Activated CD4-positive, alpha-beta memory T cell treated with anti-CD3 and anti-CD28 coated beads for 36 hours (primary cell): ENCODE measurements around the gene BNC2. TPM values are rescaled to one million over a fixed set of nuclear protein-coding genes. Genes with fewer than 3 reads are reported as not detected.

Experiments used
- CTCF ChIA-PET: fragments of 350-600 bp; sonication (Branson Sonifier 250); formaldehyde crosslinking; loops from one replicate; lab custom pipeline; 2021; ENCODE audit warnings: antibody characterized with exemption, inconsistent platforms; lab: Charles Lee
- POLR2A ChIA-PET: fragments of 350-600 bp; sonication (Branson Sonifier 250); formaldehyde crosslinking; loops from one replicate; lab custom pipeline; 2021; ENCODE audit warnings: antibody characterized with exemption; lab: Charles Lee
- DNase-seq: peaks from one replicate; pipeline ENCODE4 v3.0.0-alpha.2; 2020
- H3K27ac Mint-ChIP-seq: one replicate; pipeline ENCODE4 v1.8.0; 2021; ENCODE audit warnings: mixed read lengths
- H3K27me3 Mint-ChIP-seq: one replicate; pipeline ENCODE4 v1.8.0; 2021; ENCODE audit warnings: mixed read lengths
- H3K36me3 Mint-ChIP-seq: one replicate; pipeline ENCODE4 v1.8.0; 2021; ENCODE audit warnings: mixed read lengths
- H3K4me1 Mint-ChIP-seq: one replicate; pipeline ENCODE4 v1.8.0; 2021; ENCODE audit warnings: low read depth, mixed read lengths
- H3K4me3 Mint-ChIP-seq: one replicate; pipeline ENCODE4 v1.8.0; 2021; ENCODE audit warnings: mild to moderate bottlenecking, mixed read lengths
- H3K9me3 Mint-ChIP-seq: one replicate; pipeline ENCODE4 v1.8.0; 2021; ENCODE audit warnings: mixed read lengths
- intact Hi-C: fragments of 100-400 bp; cut with micrococcal nuclease; formaldehyde crosslinking; loops from one replicate; pipeline ENCODE4 v1.15.1; 2023
- total RNA-seq, 2 experiments: library from RNA; stranded (reverse); gene quantifications; one replicate each; pipeline ENCODE4 v1.2.3, GENCODE V29; 2021

The BNC2 gene
- total RNA-seq, 2 experiments from 2014 or later: not detected

DNA sequence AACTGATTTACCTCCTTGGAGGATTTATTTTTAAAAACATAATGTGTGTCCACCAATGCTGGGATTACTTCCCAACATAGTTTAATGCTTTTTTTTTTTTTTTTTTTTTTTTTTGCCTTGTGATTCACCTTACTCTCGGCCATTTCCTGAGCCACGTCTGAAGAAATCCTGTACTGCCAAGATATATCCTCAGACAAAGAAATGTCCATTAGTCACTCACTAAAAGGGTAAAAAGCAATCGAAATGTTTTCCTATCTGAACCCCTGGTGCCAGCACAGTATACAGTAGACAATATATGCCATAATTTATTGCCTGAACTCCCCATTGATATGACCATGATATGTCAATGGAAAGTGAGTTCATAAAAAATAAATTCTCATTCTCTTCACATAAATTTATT, 344.1 kb downstream of the BNC2 start:
- H3K9me3 Mint-ChIP-seq: peaks cover 9% of the 10 kb centered on the region
- ChIA-PET CTCF (no interaction called here), POLR2A (no interaction called here)
- H3K4me1 Mint-ChIP-seq: no peaks in the 10 kb centered on the region
- intact Hi-C loops: no loop called here
- DNase-seq: no peak
- no peak overlapping the region for H3K27ac Mint-ChIP-seq
- H3K27me3 Mint-ChIP-seq: no peaks in the 10 kb centered on the region
- H3K4me3 Mint-ChIP-seq: no peak overlapping the region
- H3K36me3 Mint-ChIP-seq: no peaks in the 10 kb centered on the region

DNA sequence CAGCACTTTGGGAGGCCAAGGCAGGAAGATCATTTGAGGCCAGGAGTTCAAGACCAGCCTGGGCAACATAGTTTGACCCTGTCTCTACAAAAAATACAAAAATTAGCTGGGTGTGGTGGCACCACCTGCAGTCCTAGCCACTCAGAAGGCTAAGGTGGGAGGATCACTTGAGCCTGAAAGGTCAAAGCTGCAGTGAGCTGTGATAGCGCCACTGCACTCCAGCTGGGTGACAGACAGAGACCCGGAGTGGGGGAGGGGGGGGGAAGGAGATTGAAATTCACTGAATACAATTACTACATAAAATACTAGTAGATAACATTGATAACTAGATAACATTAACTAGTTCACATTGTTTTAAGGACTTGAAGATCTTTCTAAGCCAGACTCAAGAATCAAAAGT, 345.6 kb downstream of the BNC2 start:
- intact Hi-C loops: no loop called here
- ChIA-PET POLR2A (no interaction called here), CTCF (no interaction called here)
- no peak for DNase-seq
- no peak overlapping the region for H3K4me3 Mint-ChIP-seq
- H3K9me3 Mint-ChIP-seq: peaks cover 9% of the 10 kb centered on the region
- H3K4me1 Mint-ChIP-seq: no peaks in the 10 kb centered on the region
- H3K36me3 Mint-ChIP-seq: no peaks in the 10 kb centered on the region
- H3K27me3 Mint-ChIP-seq: no peaks in the 10 kb centered on the region
- H3K27ac Mint-ChIP-seq: no peak overlapping the region

DNA sequence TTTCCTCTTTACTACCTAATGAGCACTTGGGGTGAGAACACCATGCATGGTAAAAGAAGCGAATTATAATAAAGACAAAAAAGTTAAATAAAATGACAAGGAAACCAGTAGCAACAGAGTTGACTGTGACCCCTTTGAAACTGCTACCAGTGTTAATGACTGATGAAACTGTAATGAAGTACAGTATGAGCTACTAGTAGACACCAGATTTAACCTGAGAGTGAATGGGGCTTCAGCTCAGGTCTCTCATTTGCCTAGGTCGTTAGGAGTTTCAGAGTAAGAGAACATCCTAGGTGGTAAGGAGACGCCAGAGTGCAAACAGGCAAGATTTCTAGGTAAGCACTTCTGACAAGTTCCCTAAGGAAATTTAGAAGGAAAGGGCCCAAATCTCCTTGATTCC, 346.4 kb downstream of the BNC2 start:
- Mint-ChIP-seq H3K27me3 (no peaks in the 10 kb centered on the region), H3K27ac (no peak overlapping the region), H3K9me3 (peaks cover 9% of the 10 kb centered on the region), H3K36me3 (no peaks in the 10 kb centered on the region), H3K4me3 (no peak overlapping the region), H3K4me1 (no peaks in the 10 kb centered on the region)
- no peak for DNase-seq
- CTCF ChIA-PET: no interaction called here
- POLR2A ChIA-PET: no interaction called here
- intact Hi-C loops: no loop called here

DNA sequence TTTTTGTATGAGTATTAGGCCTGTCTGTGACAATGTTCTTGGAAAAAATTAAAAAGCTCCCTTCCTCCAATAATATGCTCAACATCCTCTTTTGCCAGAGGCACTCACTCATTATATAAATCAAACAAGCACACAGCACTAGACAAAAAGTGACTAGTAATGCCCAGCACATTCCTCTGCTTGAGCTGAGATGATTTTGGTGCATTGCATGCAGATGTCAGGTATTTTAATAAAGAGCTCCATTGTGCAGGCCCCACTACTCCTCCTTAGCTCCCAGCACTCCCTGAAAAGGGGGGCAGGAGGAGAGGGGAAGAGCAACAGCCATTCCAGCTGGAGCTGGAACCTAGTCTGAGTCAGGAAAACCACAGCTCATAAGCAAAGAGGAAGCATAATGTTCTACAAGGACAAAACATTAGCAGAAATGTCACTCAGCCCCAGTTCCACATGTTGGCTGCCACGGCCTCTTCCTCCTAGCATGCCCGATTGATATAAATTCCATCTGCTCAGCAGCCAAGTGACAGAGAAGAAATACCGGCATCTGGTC, 348.5 kb downstream of the BNC2 start:
- intact Hi-C loops: no loop called here
- Mint-ChIP-seq H3K36me3 (no peaks in the 10 kb centered on the region), H3K4me3 (no peak overlapping the region), H3K9me3 (peaks cover 6% of the 10 kb centered on the region), H3K27ac (no peak overlapping the region), H3K4me1 (no peaks in the 10 kb centered on the region), H3K27me3 (no peaks in the 10 kb centered on the region)
- POLR2A ChIA-PET: no interaction called here
- no peak for DNase-seq
- CTCF ChIA-PET: no interaction called here

DNA sequence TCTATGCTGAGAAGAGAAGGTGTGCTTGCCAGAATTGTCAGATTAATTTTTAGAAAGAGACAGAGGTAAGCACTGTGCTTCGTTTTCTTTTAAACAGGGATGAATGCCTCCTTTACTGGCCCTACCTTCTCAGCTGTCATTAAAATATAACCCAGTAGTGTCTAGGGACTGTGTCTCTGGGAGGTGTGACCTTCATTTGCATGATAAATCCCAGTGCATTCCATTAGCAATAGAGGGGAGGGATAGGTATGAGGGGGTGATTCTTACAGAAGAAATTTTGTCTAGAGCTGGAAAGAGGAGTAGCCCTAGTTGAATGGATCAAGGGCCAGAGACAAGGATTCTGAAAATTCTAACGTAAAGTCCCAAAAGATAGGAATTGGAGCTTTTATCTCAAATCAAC, 351.5 kb downstream of the BNC2 start:
- no peak for DNase-seq
- POLR2A ChIA-PET: no interaction called here
- CTCF ChIA-PET: no interaction called here

DNA sequence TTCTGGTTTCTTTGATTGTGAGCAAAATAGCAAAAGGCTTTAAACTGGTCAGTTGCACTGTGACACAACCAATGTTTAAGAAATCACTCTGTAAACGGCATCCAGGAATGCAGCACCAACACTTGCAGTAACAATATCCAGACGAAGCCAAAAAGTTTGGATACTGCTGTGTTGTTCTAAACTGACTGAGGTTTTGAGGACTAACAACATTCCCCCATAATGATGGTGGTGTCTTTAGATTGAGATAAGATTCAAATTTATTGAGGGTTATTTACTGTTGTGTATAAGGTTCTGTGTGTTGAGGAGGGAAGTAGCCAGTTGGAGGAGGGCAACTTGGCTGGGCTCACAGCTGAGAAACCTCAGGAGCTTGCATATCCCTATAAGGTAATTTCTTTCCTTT, 353.6 kb downstream of the BNC2 start:
- CTCF ChIA-PET: no interaction called here
- H3K27me3 Mint-ChIP-seq: no peaks in the 10 kb centered on the region
- intact Hi-C loops: no loop called here
- H3K4me1 Mint-ChIP-seq: no peaks in the 10 kb centered on the region
- H3K4me3 Mint-ChIP-seq: no peak overlapping the region
- no peak for DNase-seq
- H3K36me3 Mint-ChIP-seq: no peaks in the 10 kb centered on the region
- POLR2A ChIA-PET: no interaction called here
- no peak overlapping the region for H3K27ac Mint-ChIP-seq
- peaks cover 4% of the 10 kb centered on the region for H3K9me3 Mint-ChIP-seq

More for the DNA sequence above, 351.5 kb downstream of the BNC2 start:
- no peak overlapping the region for H3K4me3 Mint-ChIP-seq
- peaks cover 4% of the 10 kb centered on the region for H3K9me3 Mint-ChIP-seq
- intact Hi-C loops: no loop called here
- no peaks in the 10 kb centered on the region for H3K36me3 Mint-ChIP-seq
- no peak overlapping the region for H3K27ac Mint-ChIP-seq
- H3K27me3 Mint-ChIP-seq: no peaks in the 10 kb centered on the region
- H3K4me1 Mint-ChIP-seq: no peaks in the 10 kb centered on the region

DNA sequence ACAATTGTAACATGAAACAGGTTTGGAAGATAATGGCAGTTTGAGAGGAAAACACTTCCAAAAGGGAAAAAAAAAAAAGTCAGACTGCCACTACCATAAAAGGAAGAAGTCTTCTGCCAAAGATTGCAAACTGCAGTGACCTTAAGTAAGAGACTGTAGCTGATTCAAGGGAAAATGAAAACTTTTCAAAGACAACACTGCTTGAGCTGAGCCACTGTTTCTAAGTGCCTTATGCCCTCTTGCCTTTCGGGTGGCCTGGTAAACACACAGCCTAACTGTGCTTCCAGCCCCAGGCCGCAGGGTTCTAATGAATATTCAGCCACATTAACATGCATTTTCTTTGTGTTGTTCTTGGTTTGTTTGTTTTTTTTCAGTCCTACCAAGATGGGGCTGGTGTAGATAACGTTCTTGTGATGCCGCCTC, 354.6 kb downstream of the BNC2 start:
- Mint-ChIP-seq H3K9me3 (peaks cover 4% of the 10 kb centered on the region), H3K4me3 (no peak overlapping the region), H3K27ac (no peak overlapping the region), H3K4me1 (no peaks in the 10 kb centered on the region), H3K36me3 (no peaks in the 10 kb centered on the region), H3K27me3 (no peaks in the 10 kb centered on the region)
- intact Hi-C loops: no loop called here
- ChIA-PET POLR2A (no interaction called here), CTCF (no interaction called here)
- no peak for DNase-seq

DNA sequence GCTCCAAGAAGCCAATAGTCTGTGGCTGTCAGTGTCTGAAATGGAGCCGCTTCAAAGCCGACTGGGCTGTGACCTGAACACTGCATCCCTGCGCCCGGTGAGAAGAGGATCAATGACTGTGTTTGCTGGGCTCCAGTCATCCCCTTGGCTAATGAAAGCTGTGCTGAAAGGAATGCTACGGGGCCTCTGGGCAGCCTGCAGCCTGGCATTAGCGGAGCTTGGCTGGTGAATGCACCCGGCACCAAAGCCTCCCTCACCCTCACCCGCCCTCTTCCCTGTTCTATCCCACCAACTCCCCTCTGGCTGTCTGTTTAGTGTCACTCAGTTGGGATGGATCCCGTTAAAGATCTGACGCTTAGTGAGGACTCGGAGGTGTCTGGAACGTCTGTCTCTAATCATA, 355.3 kb downstream of the BNC2 start:
- intact Hi-C loops: no loop called here

DNA sequence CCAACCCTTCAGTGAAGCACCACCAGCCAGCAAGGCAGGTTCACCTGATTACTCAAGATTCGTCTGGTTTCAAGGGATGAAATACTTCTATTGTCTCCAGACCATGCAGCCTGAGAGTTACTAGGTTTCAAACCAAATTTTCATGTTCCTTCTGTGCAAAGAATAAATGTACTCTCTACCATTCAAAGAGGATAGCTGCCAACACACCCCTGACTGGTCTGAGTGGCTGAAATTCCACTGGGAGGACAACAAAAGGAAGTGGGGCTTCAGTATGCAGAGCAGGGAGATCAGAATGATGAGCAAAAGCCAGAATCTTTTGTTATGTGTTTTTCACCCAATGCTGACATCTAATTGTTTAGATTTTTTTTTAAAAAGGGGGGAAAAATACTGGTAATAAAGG, 356.3 kb downstream of the BNC2 start:
- ChIA-PET CTCF (no interaction called here), POLR2A (no interaction called here)
- H3K9me3 Mint-ChIP-seq: peaks cover 4% of the 10 kb centered on the region
- no peak for DNase-seq
- H3K27ac Mint-ChIP-seq: no peak overlapping the region
- intact Hi-C loops: no loop called here
- H3K4me1 Mint-ChIP-seq: no peaks in the 10 kb centered on the region
- no peaks in the 10 kb centered on the region for H3K36me3 Mint-ChIP-seq
- H3K4me3 Mint-ChIP-seq: no peak overlapping the region
- H3K27me3 Mint-ChIP-seq: no peaks in the 10 kb centered on the region

More for the DNA sequence above, 355.3 kb downstream of the BNC2 start:
- ChIA-PET POLR2A (no interaction called here), CTCF (no interaction called here)
- Mint-ChIP-seq H3K36me3 (no peaks in the 10 kb centered on the region), H3K27me3 (no peaks in the 10 kb centered on the region), H3K27ac (no peak overlapping the region), H3K9me3 (peaks cover 4% of the 10 kb centered on the region), H3K4me3 (no peak overlapping the region), H3K4me1 (no peaks in the 10 kb centered on the region)
- no peak for DNase-seq

DNA sequence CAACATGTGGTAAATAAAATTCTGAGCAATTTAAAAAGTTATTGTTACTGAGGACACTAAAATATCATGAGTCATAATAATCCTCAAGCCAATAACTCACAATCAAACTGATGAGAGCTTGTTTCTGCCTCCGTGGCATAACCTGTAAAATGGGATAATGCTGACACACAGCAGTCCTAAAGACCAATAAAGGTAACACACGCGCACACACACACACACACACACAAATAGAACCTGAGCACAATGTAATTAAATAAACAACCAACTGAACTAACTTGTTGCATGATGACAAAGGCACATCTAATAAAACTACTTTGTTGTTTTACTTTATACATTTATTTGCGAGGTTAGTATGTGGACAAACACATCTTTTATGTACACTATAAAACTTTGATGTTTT, 358.2 kb downstream of the BNC2 start:
- POLR2A ChIA-PET: no interaction called here
- Mint-ChIP-seq H3K4me1 (no peaks in the 10 kb centered on the region), H3K27me3 (no peaks in the 10 kb centered on the region), H3K4me3 (no peak overlapping the region), H3K36me3 (no peaks in the 10 kb centered on the region), H3K27ac (no peak overlapping the region), H3K9me3 (peaks cover 4% of the 10 kb centered on the region)
- CTCF ChIA-PET: no interaction called here
- DNase-seq: no peak
- intact Hi-C loops: no loop called here

DNA sequence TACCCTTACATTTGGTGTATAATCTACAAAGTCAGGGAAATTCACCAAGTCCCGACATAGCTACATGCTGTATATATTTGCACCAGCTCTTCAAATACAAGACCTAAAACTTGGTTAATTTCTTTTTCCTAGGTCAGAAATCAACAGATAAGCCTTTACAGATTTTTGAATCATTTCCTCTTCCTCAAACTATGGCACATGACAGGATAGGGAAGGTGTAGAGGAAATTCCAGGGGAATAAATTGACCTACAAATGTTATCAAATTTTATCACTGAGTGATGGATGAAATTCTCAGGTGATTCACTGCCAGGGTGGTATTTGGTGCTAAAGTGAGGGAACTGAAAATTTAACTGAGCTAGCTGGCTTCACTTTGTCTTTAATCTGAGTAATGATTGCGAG, 360.0 kb downstream of the BNC2 start:
- Mint-ChIP-seq H3K9me3 (peaks cover 3% of the 10 kb centered on the region), H3K36me3 (no peaks in the 10 kb centered on the region), H3K4me3 (no peak overlapping the region), H3K27me3 (no peaks in the 10 kb centered on the region), H3K4me1 (no peaks in the 10 kb centered on the region), H3K27ac (no peak overlapping the region)
- intact Hi-C loops: no loop called here
- ChIA-PET CTCF (no interaction called here), POLR2A (no interaction called here)
- DNase-seq: no peak

DNA sequence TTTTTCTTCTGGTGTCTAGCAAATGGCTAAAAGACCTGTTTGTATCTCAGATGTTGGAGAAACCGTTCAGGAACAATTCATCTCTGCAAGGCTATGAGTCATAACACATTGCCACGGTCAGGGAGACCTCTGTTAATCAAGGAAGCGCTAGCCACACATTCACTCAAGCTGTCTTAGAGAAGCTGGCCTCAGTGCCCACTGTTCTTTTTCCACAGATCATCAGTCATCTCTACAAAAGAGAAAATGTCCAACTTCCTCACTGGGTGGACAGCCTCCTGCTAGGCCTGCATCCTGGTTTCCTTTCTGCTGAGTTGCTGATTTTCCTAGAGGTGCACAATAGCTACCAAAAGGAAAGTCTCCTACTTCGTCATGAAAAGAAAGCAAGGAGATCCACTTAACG, 360.5 kb downstream of the BNC2 start:
- Mint-ChIP-seq H3K4me1 (no peaks in the 10 kb centered on the region), H3K27me3 (no peaks in the 10 kb centered on the region), H3K4me3 (no peak overlapping the region), H3K9me3 (no peaks in the 10 kb centered on the region), H3K36me3 (no peaks in the 10 kb centered on the region), H3K27ac (no peak overlapping the region)
- CTCF ChIA-PET: no interaction called here
- intact Hi-C loops: no loop called here
- POLR2A ChIA-PET: no interaction called here
- DNase-seq: no peak

DNA sequence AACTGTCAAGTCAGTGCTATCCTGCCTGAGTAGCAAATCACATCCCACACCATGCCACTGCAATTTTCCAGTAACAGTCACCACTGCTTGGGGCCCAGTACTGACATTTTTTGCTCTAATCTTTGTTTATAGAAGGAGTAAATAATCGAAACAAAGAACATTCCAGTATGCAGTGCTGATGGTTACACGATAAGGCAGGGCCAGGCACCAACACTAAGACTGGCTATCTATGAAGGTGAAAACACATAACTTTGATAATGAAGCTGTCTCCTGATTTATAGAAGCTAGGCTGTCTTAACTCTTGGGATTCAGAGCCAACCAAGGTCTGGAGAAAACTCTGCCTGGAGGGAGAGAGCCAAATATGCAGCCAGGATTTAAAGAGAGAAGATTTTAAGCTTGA, 365.3 kb downstream of the BNC2 start:
- Mint-ChIP-seq H3K27me3 (no peaks in the 10 kb centered on the region), H3K36me3 (no peaks in the 10 kb centered on the region), H3K9me3 (no peaks in the 10 kb centered on the region), H3K4me3 (no peak overlapping the region), H3K4me1 (no peaks in the 10 kb centered on the region), H3K27ac (no peak overlapping the region)
- DNase-seq: no peak
- ChIA-PET CTCF (interaction anchor here (0.5 kb wide), 1 partner anchor 239 kb away, joined by 3 read pairs; no protein-coding TSS in a partner anchor), POLR2A (no interaction called here)
- intact Hi-C loops: no loop called here
